ENCODE measurements around the gene ID3. TPM values are rescaled to one million over a fixed set of nuclear protein-coding genes. Genes with fewer than 3 reads are reported as not detected.

ID3 gene
- total RNA-seq, 4 donors from 2014 or later = 91.1 to 194 (median 149) TPM

GRCh38 chr1:23533246-23534023 is 25.9 kb downstream of the ID3 start:
- DNase-seq (ENCODE audit: low spot score in 2 of 2) = no peak
- Histone ChIP-seq H3K27ac (peak overlapping the region; percentile 67), H3K9me3 (no peaks in the 10 kb centered on the region), H3K27me3 (peaks cover 4% of the 10 kb centered on the region), H3K4me1 (peaks cover 61% of the 10 kb centered on the region), H3K4me3 (no peak overlapping the region), H3K36me3 (no peaks in the 10 kb centered on the region)
- WGBS = 67% methylated on average over 6 of the region's 6 CpGs
- TF ChIP-seq, protein P1, sequence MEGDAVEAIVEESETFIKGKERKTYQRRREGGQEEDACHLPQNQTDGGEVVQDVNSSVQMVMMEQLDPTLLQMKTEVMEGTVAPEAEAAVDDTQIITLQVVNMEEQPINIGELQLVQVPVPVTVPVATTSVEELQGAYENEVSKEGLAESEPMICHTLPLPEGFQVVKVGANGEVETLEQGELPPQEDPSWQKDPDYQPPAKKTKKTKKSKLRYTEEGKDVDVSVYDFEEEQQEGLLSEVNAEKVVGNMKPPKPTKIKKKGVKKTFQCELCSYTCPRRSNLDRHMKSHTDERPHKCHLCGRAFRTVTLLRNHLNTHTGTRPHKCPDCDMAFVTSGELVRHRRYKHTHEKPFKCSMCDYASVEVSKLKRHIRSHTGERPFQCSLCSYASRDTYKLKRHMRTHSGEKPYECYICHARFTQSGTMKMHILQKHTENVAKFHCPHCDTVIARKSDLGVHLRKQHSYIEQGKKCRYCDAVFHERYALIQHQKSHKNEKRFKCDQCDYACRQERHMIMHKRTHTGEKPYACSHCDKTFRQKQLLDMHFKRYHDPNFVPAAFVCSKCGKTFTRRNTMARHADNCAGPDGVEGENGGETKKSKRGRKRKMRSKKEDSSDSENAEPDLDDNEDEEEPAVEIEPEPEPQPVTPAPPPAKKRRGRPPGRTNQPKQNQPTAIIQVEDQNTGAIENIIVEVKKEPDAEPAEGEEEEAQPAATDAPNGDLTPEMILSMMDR (IDR thresholded peaks at IDR 0.05) = no peak
- TF ChIP-seq EP300 (IDR thresholded peaks at IDR 0.05) (no peak), POLR2AphosphoS5 (IDR thresholded peaks at IDR 0.05) (no peak), POLR2A (IDR thresholded peaks at IDR 0.05) (no peak)

GRCh38 chr1:23531562-23532094 is 27.7 kb downstream of the ID3 start:
- Histone ChIP-seq H3K27me3 (peaks cover 4% of the 10 kb centered on the region), H3K9me3 (no peaks in the 10 kb centered on the region), H3K36me3 (no peaks in the 10 kb centered on the region), H3K4me3 (peak overlapping the region; percentile 74), H3K4me1 (peaks cover 79% of the 10 kb centered on the region), H3K27ac (peak overlapping the region; percentile 52)
- 30% methylated on average over 3 of the region's 5 CpGs for WGBS
- DNase-seq (ENCODE audit: low spot score in 2 of 2) = no peak
- TF ChIP-seq EP300 (IDR thresholded peaks at IDR 0.05) (no peak), POLR2AphosphoS5 (IDR thresholded peaks at IDR 0.05) (no peak), POLR2A (IDR thresholded peaks at IDR 0.05) (no peak)
- TF ChIP-seq, protein P1 (IDR thresholded peaks at IDR 0.05) = no peak

GRCh38 chr1:23530747-23531561 is 28.3 kb downstream of the ID3 start, which contains the start of gene E2F2:
Gene E2F2, minus strand, starts transcription at chr1:23531233. Its CDS starts 440 bp downstream, at chr1:23530793.
- whole genome bisulfite sequencing = under 1% methylated on average over 49 of the region's 85 CpGs
- peak; percentile 89 to 90 for DNase-seq (ENCODE audit: low spot score in 2 of 2)
- TF ChIP-seq POLR2AphosphoS5 (IDR thresholded peaks at IDR 0.05) (no peak), POLR2A (IDR thresholded peaks at IDR 0.05) (no peak), EP300 (IDR thresholded peaks at IDR 0.05) (no peak)
- TF ChIP-seq, protein P1 (IDR thresholded peaks at IDR 0.05) = peak in 1 of 2 donors; percentile 6
- H3K9me3 ChIP-seq = no peaks in the 10 kb centered on the region
- H3K4me3 ChIP-seq = peak within 1 kb of the TSS; percentile 74
- H3K27me3 ChIP-seq = peaks cover 4% of the 10 kb centered on the region
- H3K36me3 ChIP-seq = no peaks in the 10 kb centered on the region
- H3K4me1 ChIP-seq = peaks cover 84% of the 10 kb centered on the region
- peak within 1 kb of the TSS; percentile 64 for H3K27ac ChIP-seq

GRCh38 chr1:23530087-23530746 is 29.1 kb downstream of the ID3 start:
- WGBS = 5% methylated on average over 15 of the region's 22 CpGs
- peak overlapping the region; percentile 74 for H3K4me3 ChIP-seq
- TF ChIP-seq, protein P1 (IDR thresholded peaks at IDR 0.05) = no peak
- TF ChIP-seq POLR2AphosphoS5 (IDR thresholded peaks at IDR 0.05) = no peak
- TF ChIP-seq POLR2A (IDR thresholded peaks at IDR 0.05) = no peak
- no peak for TF ChIP-seq EP300 (IDR thresholded peaks at IDR 0.05)
- peaks cover 92% of the 10 kb centered on the region for H3K4me1 ChIP-seq
- H3K27ac ChIP-seq = peak overlapping the region; percentile 82
- peaks cover 4% of the 10 kb centered on the region for H3K27me3 ChIP-seq
- DNase-seq (ENCODE audit: low spot score in 2 of 2) = no peak
- H3K36me3 ChIP-seq = no peaks in the 10 kb centered on the region
- H3K9me3 ChIP-seq = no peaks in the 10 kb centered on the region

All from suprapubic skin (tissue), 4 donors.